ENCODE data around the gene NCEH1.

Gene NCEH1

DNA sequence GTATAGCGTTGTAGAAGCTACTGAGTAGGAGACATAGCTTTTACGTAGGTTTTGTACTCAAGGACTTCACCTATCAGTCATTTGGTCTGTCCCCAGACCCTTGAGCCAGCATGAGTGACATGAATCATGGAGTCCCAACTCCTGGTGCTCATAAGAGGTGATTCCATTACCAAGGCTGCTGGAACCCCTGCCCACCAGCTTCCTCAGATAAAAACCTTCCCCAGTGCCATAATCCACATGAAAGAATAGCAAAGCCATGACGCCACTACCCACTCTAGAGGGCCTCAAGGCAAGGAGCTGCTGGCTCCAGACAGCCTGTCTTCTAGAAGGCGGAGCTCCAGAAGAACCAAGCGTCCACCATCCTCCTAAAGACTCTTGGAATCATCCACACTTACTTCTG is 69.6 kb downstream of the NCEH1 start:
- no peak for DNase-seq

DNA sequence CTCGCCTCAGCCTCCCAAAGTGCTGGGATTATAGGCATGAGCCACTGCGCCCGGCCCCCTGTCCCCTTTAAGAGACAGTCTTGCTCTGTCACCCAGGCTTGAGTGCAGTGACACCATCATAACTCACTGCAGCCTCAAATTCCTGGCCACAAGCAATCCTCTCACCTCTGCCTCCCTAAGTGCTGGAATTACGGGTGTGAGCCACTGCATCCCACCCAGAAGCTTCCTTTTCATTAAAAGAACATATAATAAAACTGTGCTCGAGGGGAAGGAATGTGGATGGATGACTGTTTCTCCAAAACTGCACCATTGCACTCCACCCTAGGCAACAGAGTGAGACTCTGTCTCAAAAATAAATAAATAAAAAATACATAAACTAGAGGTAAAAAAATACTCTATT is 70.1 kb downstream of the NCEH1 start:
- DNase-seq, result no peak

DNA sequence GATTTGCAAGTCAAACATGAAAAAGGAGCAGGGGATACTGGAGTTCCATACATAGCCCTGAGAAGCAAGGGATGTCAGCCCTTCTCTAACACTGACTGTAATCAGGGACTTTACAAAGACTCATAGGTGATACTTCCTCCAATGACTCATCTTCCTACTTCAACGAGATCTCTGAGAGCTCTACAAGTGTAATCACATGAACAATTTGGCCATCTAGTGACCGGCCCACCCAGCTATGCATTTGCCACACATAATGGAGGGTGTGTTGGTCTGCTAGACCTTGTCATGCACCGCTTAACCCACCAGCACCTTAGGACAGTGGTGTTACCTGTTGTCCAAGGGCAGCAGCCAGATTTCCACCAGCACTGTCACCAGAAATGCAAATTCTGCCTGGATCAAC is 75.3 kb downstream of the NCEH1 start:
- DNase-seq, result no peak

DNA sequence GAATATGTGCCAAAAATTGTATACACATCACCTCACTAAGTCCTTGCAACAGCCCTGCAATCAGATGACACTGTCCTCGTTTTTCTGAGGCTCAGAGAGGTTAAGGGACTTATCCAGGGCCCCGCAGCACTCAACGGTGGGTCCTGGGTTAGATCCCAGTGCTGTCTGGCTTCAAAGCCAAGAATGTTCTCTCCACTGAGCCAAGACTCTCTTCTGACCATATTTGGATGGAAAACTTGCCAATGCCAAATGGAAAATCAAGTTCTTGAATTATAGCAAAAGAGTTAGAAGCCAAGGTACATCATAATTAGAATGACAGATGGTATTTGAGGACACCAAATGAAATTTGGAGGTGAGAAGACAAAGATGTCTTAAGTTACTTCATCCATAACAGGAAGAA is 75.9 kb downstream of the NCEH1 start:
- no peak for DNase-seq

DNA sequence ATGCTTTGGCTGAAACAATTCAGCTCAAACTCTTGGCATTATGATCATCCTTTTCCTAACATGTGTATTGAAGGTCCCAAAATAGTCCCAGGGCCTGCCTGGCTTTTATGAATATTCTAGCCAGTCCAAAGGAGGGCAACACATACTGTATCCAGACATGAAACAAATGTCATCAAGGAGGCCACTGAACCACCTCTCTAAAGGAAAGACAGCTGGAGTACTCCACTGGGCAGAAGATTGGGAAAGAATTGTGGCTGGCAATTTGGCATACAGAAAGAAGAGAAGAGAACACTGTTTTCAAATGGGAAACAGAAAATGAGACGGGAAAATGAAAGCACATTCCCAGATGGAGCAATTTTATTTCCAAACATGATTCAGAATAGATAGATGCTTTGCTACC is 80.6 kb downstream of the NCEH1 start:
- DNase-seq, result no peak

DNA sequence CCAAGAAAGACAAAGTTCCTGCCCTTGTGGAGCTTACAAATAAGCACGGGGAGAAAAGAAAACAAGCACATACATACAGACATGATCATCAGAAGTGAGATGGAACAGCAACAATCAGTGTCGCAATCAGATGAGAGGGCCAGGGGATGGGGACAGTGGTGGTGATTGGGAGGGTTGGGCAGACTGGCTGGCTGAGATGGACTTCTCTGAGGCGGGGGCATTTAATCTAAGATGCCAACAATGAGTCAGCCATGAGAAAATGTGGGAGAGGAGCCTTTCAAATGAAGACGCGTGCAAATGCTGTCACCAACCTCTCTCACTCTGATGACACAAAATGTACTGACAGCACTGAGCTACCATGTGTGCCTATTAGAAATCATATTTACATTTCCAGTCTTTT is 81.4 kb downstream of the NCEH1 start:
- no peak for DNase-seq

DNA sequence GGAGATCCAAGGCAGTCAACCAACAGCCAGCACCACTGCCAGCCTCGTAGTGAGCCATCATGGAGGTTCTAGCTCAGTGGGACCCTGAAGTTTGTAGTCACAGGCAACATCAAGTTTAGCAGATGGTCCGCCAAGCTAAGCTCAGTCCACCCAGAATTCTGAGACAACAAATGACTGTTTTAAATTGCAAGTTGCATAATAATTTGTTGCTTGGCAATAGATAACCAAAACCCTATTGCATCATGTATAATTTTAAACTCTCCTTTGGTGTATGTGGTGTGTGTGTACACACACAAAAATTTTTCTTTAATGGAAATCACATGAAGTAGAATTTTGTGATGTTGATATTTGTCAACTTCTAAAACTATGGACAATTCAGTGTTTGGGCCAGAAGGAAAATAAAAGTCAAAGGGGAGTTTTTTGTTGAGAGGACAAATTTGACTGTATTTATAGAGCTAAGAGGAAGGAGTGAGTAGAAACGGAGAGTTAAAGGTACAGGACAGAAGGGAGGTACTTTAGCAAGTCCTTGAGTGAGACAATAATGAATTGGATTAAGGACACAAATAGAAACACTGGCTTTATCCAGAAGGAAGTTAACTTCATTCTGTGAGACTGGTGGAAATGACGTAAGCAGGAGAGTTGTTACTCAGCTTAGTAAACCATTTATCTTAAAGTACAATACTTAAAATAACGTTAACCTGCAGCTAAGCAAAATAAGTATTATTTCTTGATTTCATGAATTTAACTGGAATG is 83.6 kb downstream of the NCEH1 start:
- DNase-seq, result no peak

DNA sequence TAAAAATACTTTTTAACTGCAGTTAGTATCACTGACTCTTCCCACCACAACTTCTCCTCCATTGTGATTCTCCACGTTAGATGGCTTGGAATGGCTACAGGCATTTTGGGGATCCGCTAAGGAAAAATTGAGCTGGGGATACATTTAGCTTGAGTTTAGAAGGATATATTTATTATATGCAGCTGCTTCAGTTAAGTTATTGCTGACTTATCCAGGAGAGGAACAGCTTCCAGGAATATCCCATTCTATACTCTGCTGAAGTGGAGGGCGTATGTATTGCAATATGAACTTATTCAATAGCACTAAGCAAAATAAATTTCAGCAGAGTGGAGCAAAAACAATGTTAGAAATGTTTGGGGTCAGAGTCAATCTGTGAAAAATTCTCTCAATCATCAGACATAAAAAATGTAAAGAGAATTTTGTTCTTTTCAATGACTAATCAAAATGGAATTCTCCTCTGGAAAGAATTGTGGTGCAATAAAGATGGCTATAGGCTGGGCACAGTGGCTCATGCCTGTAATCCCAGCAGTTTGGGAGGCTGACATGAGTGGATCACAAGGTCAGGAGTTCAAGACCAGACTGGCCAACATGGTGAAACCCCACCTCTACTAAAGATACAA is 84.7 kb downstream of the NCEH1 start:
- DNase-seq, result no peak

DNA sequence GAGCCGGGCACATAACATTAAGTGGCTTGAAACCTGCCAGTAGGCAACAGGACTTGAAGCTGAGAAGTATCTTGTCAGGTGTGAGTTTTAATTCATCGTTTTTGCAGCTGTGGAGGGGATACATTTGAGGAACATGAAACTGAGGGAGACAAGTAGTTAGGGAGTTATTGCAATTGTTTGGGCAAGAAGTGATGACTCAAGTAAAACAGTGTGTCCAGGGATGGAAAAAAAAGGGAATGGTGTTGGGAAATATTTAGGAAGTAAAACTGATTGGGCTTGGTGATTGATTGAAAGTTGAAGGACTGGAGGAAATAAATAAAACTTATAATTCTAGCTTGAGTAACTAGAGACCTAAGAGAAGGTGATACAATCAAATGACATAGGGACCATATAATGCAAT is 85.5 kb downstream of the NCEH1 start:
- DNase-seq, result no peak

DNA sequence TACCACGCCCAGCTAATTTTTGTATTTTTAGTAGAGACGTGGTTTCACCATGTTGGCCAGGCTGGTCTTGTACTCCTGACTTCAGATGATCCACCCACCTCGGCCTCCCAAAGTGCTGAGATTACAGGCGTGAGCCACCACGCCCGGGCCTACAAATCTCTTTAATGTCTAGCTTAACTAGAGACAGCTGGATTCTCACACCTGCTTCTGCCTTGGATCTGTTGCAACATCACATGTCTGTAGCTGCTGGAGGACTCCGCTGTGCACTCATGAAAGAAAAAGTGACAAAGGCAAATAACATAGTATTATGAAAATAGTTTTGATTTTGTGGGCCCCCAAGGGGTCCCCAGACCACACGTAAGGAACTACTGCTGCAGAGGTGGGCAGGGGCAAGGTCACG is 85.9 kb downstream of the NCEH1 start:
- DNase-seq, result no peak

DNA sequence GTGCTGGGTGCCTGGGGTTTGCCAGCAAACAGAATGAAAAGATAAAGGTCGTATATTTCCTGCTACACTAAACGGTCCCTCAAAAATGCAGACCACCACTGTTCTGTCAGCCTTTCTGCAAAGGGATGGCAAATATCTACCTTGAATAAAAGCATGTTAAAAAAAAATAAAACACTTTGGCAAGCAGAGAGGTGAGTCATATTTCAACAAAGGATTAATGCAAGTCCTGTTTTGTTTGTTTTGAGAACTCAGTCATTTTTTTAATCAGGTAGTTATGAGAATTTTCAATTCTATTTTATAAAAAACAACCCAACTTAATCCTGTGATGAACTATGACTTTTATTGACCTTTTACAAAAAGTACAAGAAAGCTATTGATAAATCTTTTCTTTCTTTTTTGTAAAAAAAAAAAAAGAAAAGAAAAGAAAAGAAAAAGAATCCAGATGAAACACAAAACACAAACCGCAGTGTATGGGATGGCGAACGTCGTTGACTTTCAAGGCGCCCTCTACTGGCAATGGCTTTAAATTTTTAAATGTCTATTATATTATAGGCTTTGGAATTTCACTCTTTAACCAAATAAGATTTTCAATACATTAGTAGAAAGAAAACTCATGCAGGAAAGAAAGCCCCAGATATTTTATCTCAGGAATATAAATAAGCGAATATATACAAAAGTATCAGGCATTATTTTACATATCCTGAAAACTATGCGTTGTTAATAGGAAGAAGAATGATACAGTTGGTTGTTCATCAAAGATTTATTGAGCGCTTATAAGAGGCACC is 87.8 kb downstream of the NCEH1 start:
- DNase-seq, result no peak

DNA sequence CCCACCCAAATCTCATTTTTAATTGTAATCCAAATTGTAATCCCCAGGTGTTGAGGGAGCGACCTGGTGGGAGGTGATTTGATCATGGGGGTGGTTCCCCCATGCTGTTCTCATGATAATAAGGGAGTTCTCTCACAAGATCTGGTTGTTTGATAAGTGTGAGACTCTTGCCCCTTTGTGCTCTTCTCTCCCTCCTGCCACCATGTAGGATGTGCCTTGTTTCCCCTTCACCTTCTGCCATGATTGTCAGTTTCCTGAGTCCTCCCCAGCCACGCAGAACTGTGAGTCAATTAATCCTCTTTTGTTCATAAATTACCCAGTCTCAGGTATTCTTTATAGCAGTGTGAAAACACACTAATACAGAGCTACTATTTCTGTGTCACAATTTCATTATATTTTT is 88.7 kb downstream of the NCEH1 start:
- no peak for DNase-seq

DNA sequence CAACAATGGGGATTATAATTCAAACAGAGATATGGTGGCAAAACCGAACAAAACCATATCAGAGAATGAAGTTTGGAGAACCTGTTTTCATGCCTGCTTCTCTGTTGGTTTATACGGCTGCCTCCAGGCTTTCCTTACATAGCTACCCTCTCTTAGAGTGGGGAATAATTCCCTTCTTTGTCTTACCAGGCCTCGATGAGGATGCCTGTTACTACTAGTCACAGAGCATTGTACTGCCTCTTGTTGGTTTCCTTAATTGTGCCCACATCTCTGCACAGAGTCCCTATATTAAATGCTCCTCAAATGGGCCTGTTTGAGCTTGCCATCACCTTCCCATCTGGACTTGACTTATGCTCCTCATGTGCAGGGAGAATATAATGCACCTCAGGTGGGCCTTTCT is 92.9 kb downstream of the NCEH1 start:
- DNase-seq, result no peak

DNA sequence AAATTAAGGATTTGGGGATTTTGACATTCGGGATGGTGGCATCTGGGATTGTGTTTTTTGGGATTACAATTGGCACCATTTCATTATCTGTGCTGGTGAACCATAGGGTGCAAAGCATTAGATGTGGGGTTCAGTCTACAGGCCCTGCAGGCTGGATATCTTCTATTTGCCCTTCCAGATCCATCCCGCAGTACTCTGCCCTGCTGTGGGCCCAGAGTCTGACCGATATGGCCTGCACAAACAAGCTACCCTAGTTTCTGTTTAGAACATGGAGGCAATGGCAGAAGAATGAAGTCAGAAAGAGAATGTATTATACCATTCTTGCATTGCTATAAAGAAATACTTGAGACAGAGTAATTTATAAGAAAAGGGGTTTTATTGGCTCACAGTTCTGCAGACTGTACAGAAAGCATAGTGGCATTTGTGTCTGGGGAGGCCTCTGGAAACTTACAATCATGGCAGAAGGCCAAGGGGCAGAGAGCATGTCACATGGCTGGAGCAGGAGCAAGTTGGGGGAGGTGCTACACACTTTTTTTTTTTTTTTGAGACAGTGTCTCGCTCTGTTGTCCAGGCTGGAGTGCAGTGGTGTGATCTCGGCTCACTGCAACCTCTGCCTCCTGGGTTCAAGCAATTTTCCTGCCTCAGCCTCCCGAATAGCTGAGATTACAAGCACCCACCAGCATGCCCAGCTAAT is 93.7 kb downstream of the NCEH1 start:
- no peak for DNase-seq

DNA sequence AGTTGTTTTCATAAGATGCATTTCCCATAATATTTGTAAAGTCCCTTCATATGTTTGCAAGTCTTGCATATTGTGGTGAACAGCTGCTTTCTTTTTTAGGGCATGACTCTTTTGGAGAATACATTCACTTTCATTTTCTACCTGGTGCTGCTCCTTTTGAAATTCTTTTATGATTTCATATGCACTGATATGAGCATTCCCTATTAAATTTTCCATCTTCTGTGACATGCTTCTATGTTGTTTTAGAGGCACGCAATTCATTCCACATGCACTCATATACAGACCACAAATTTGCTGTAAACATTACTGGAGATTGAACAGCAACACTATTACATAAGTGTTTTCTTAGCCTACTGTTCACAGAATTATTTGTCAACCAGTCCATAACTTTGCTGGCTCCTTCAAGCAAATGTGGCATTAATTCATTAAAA is 94.8 kb downstream of the NCEH1 start:
- no peak for DNase-seq

DNA sequence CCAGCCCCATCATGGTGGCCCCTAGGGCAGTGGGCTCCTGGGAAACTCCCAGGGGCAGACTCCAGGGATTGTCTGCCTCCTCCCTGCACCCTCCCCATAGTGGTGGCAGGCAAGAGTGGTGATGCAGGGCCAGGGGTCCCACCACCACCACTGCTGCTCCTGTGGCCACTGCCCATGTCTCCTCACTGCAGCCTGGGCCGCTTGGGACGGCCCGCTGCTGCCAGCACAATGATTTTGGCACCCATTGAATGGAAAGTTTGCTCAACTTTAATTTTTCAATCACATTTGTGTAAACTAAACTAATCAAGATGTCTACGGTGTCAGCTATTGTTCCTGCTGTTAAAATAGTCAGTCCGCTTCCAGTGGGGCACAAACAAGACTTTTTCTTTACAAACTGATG is 95.6 kb downstream of the NCEH1 start:
- no peak for DNase-seq

DNA sequence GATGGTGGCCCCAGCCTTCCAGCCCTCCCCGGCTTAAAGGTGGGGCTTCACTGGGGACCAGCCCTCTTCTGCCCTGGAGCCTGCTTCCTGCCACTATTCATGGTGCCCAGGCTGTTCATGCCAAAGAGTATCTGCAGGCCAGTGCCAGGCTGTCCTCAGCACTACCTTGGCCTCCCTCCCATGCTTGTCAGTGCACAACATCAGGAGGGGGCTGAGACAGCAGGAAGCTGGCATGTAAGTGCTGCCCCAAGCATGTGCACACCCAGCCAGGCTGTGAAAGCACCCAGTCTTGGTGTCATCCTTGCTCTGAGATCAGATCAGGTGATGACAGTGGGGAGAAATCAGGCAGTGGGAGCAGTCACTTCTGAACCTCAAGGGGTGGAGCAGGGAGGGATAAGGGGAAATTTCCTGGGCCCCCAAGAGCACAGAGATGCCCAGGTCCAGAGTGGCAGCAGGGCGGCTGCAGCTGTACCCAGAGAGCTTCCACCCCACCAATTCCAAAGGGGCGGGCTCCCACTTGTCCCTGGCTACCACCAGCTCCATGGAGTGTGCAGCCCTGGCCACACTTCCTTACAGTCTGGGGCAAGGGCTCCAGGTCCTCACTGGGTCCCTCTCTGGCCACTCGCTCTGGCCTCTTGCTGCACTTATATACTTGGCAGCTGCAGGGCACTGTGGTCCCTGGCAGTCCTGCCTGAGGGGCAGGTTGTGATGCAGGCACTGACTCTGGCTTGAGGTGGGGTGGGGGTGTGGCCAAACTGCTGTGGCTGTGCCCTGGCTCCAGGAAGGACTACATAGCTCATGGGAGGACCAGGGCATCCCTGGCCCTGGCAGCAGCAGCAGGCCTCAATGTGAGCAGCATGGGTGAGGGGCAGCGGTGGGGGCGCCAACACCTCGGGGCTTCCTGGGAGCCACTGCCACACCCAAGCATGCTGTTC is 96.3 kb downstream of the NCEH1 start:
- DNase-seq, result no peak

DNA sequence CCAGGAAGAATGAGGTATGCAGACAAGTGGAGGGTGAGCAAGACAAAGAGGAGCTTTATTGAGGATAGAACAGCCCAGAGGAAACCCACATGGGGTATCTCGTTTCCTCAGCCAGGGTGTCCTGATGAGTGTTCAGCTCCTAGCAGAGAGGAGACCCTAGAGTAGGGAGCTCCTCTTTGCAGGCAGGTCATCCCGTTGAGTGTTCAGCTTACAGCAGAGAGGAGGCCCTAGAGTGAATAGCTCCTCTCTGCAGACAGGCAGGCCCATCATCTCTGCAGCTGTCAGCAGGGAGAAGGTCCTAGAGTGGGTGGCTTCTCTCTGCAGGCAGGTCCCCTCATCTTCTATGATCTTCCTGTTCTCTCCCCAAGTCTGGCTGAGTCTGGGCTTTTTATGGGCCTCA is 97.0 kb downstream of the NCEH1 start:
- DNase-seq, result no peak

DNA sequence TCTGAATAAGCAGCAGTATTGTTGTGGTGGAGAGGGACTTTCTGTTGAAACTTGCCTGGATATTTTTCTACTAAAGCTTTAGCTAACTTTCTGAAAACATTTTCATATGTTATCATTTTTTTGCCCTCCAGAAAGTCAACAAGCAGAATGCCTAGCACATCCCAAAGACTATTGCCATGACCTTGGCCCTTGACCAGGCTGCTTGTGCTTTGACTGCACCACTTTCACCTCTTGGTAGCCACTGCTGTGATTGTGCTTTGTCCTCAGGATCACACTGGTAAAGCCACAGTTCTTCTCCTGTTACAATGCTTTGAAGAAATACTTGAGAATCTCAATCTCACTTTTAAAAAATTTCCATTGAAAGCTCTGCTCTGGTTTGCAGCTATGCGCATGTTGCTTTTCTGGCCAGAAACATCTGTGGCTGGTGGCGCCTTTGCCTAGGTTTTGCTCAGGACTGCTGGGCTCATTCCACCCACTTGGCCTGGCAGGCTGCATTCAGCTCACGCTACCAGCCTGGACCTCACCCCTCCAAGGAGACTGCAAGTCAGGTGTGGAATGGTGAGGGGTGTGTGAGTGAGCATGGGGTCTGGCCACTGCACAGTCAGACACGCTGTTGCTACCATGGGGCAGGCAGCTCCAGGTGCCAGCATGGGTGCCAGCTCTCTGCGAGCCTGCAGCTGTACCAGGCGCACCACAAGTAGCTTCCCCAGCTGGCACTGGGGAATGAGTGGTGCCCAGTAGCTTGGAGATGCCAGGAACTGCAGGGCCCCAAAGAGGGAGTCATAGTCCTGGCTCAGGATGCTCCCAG is 97.8 kb downstream of the NCEH1 start:
- DNase-seq, result no peak

DNA sequence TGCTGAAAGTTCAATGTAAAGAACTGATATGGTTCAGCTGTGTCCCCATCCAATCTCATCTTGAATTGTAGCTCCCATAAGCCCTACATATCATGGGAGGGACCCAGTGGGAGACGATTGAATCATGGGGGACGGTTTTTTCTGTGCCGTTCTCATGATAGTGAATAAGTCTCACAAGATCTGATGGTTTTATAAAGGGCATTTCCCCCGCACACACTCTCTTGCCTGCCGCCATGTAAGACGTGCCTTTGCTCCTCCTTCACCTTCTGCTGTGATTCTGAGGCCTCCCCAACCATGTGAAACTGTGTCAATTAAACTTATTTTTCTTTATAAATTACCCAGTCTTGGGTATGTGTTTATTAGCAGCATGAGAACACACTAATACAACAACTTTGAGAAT is 101.1 kb downstream of the NCEH1 start:
- DNase-seq, result no peak

DNA sequence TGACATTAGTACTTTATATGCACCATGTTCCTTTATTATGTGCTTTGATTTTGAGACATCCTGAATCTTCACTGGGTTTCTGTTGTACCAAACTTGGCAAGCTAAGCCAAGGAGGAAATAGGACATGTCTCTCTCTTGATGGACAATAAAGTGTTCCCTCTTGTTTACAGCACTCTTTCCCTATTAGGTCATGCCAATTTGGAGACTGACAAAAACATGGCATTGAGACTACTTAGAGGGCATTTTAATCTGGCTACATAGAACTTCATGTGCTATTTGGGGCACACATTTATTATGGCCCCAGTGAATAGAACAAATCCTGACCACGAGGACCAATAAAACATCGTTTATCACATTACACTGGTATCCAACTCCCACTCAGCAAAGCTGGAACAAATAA is 102.3 kb downstream of the NCEH1 start:
- no peak for DNase-seq

Measured in GDM1 (cell line).